Mesodermal cell (in vitro differentiated cells): ENCODE data around the gene UBE2QL1.

Source experiments
- H3K27ac ChIP-seq: 2 replicates; pipeline ENCODE4 v1.7.0; 2013; ENCODE audit warnings: mild to moderate bottlenecking, low read depth, low read length, moderate library complexity; ENCODE audit not compliant: severe bottlenecking
- H3K36me3 ChIP-seq: 2 replicates; pipeline ENCODE4 v1.7.1; 2013; ENCODE audit warnings: mild to moderate bottlenecking, low read length, moderate library complexity; ENCODE audit not compliant: control insufficient read depth, insufficient read depth
- H3K4me1 ChIP-seq: one replicate; pipeline ENCODE4 v1.7.1; 2013; ENCODE audit warnings: mild to moderate bottlenecking, low read length; ENCODE audit not compliant: insufficient read depth, control insufficient read depth, poor library complexity, severe bottlenecking
- H3K4me3 ChIP-seq: 2 replicates; pipeline ENCODE4 v1.7.0; 2013; ENCODE audit warnings: low read length, control low read depth, mild to moderate bottlenecking; ENCODE audit not compliant: insufficient read depth, poor library complexity, severe bottlenecking; ENCODE audit errors: extremely low read depth
- H3K9me3 ChIP-seq: 2 replicates; pipeline ENCODE4 v1.7.1; 2013; ENCODE audit warnings: mild to moderate bottlenecking, low read length, moderate library complexity; ENCODE audit not compliant: control insufficient read depth
- WGBS, 2 experiments: methylation state at CpG; one replicate each; pipeline ENCODE4 v1.1.5; 2013; ENCODE audit warnings: missing lambda C conversion rate in 2 of 2; ENCODE audit not compliant: insufficient coverage in 2 of 2; 5-methylcytosine and 5-hydroxymethylcytosine counted together

The UBE2QL1 gene

GRCh38 chr5:6466975-6467567 is 18.4 kb downstream of the UBE2QL1 start:
- H3K27ac ChIP-seq: no peak overlapping the region
- H3K4me1 ChIP-seq: no peaks in the 10 kb centered on the region
- peaks cover 3% of the 10 kb centered on the region for H3K9me3 ChIP-seq
- WGBS, 2 experiments: 40 to 58% methylated on average over 2 to 4 of the region's 5 CpGs
- H3K4me3 ChIP-seq: no peak overlapping the region
- H3K36me3 ChIP-seq: no peaks in the 10 kb centered on the region

- no peak overlapping the region for H3K27ac ChIP-seq
- H3K4me3 ChIP-seq: no peak overlapping the region
- WGBS, 2 experiments: 78 to 81% methylated on average over 8 to 10 of the region's 10 CpGs
- no peaks in the 10 kb centered on the region for H3K36me3 ChIP-seq
- peaks cover 3% of the 10 kb centered on the region for H3K9me3 ChIP-seq
- no peaks in the 10 kb centered on the region for H3K4me1 ChIP-seq
Measured at GRCh38 chr5:6467591-6467990, 18.9 kb downstream of the UBE2QL1 start.

- H3K9me3 ChIP-seq: peaks cover 3% of the 10 kb centered on the region
- no peaks in the 10 kb centered on the region for H3K4me1 ChIP-seq
- H3K4me3 ChIP-seq: no peak overlapping the region
- H3K27ac ChIP-seq: no peak overlapping the region
- H3K36me3 ChIP-seq: no peaks in the 10 kb centered on the region
- 44 to 54% methylated on average over 6 to 11 of the region's 11 CpGs for WGBS, 2 experiments
Measured at GRCh38 chr5:6468104-6468503, 19.4 kb downstream of the UBE2QL1 start.

- no peaks in the 10 kb centered on the region for H3K4me1 ChIP-seq
- H3K4me3 ChIP-seq: no peak overlapping the region
- H3K27ac ChIP-seq: no peak overlapping the region
- WGBS, 2 experiments: 88 to 92% methylated on average over 8 of the region's 8 CpGs
- peaks cover 3% of the 10 kb centered on the region for H3K9me3 ChIP-seq
- no peaks in the 10 kb centered on the region for H3K36me3 ChIP-seq
Measured at GRCh38 chr5:6468870-6469269, 20.2 kb downstream of the UBE2QL1 start.

GRCh38 chr5:6469836-6470235 is 21.2 kb downstream of the UBE2QL1 start:
- 93% methylated on average over 11 of the region's 11 CpGs for WGBS, 2 experiments
- Histone ChIP-seq H3K9me3 (peaks cover 3% of the 10 kb centered on the region), H3K4me1 (no peaks in the 10 kb centered on the region), H3K4me3 (no peak overlapping the region), H3K27ac (no peak overlapping the region), H3K36me3 (no peaks in the 10 kb centered on the region)

- H3K4me1 ChIP-seq: no peaks in the 10 kb centered on the region
- WGBS, 2 experiments: 93 to 94% methylated on average over 2 of the region's 4 CpGs
- H3K4me3 ChIP-seq: no peak overlapping the region
- peaks cover 3% of the 10 kb centered on the region for H3K9me3 ChIP-seq
- no peak overlapping the region for H3K27ac ChIP-seq
- no peaks in the 10 kb centered on the region for H3K36me3 ChIP-seq
Measured at GRCh38 chr5:6470672-6471071, 22.0 kb downstream of the UBE2QL1 start.

GRCh38 chr5:6471252-6471651 is 22.6 kb downstream of the UBE2QL1 start:
- H3K4me1 ChIP-seq: no peaks in the 10 kb centered on the region
- 100% methylated on average over 1 of the region's 1 CpG for WGBS, 2 experiments
- peaks cover 3% of the 10 kb centered on the region for H3K9me3 ChIP-seq
- H3K36me3 ChIP-seq: no peaks in the 10 kb centered on the region
- no peak overlapping the region for H3K4me3 ChIP-seq
- no peak overlapping the region for H3K27ac ChIP-seq

- H3K36me3 ChIP-seq: no peaks in the 10 kb centered on the region
- H3K9me3 ChIP-seq: peaks cover 3% of the 10 kb centered on the region
- no peak overlapping the region for H3K27ac ChIP-seq
- 92 to 93% methylated on average over 5 of the region's 5 CpGs for WGBS, 2 experiments
- no peaks in the 10 kb centered on the region for H3K4me1 ChIP-seq
- no peak overlapping the region for H3K4me3 ChIP-seq
Measured at GRCh38 chr5:6472792-6473191, 24.1 kb downstream of the UBE2QL1 start.

GRCh38 chr5:6473284-6473683 is 24.6 kb downstream of the UBE2QL1 start:
- WGBS, 2 experiments: 93 to 100% methylated on average over 4 to 6 of the region's 6 CpGs
- Histone ChIP-seq H3K4me3 (no peak overlapping the region), H3K27ac (no peak overlapping the region), H3K9me3 (peaks cover 3% of the 10 kb centered on the region), H3K36me3 (no peaks in the 10 kb centered on the region), H3K4me1 (no peaks in the 10 kb centered on the region)

- H3K9me3 ChIP-seq: peaks cover 3% of the 10 kb centered on the region
- no peak overlapping the region for H3K27ac ChIP-seq
- 48 to 57% methylated on average over 6 to 7 of the region's 9 CpGs for WGBS, 2 experiments
Measured at GRCh38 chr5:6475626-6476312, 27.1 kb downstream of the UBE2QL1 start.

GRCh38 chr5:6476313-6476661 is 27.6 kb downstream of the UBE2QL1 start:
- no peaks in the 10 kb centered on the region for H3K36me3 ChIP-seq
- H3K4me3 ChIP-seq: no peak overlapping the region
- H3K27ac ChIP-seq: no peak overlapping the region
- 92 to 100% methylated on average over 3 to 4 of the region's 6 CpGs for WGBS, 2 experiments
- H3K4me1 ChIP-seq: no peaks in the 10 kb centered on the region
- no peaks in the 10 kb centered on the region for H3K9me3 ChIP-seq

More at GRCh38 chr5:6475626-6476312, 27.1 kb downstream of the UBE2QL1 start:
- Histone ChIP-seq H3K36me3 (no peaks in the 10 kb centered on the region), H3K4me3 (no peak overlapping the region), H3K4me1 (no peaks in the 10 kb centered on the region)
